ENCODE data around the gene GALNT15.
A peak's percentile ranks its signal among the peaks of the same experiment; 100 is the strongest.

GALNT15 gene

GRCh38 chr3:16258866-16259265 is 84.4 kb downstream of the GALNT15 start:
- DNase-seq (ENCODE audit: low read depth): no peak
- no peak for TF ChIP-seq CTCF (IDR thresholded peaks at IDR 0.05; ENCODE audit: control insufficient read depth, extremely low read depth, insufficient read depth)
- no peak overlapping the region for H3K4me3 ChIP-seq (ENCODE audit: low read depth, low read length)

GRCh38 chr3:16260046-16260445 is 85.6 kb downstream of the GALNT15 start:
- no peak for TF ChIP-seq CTCF (IDR thresholded peaks at IDR 0.05; ENCODE audit: control insufficient read depth, extremely low read depth, insufficient read depth)

GRCh38 chr3:16262174-16262573 is 87.7 kb downstream of the GALNT15 start:
- no peak for TF ChIP-seq CTCF (IDR thresholded peaks at IDR 0.05; ENCODE audit: control insufficient read depth, extremely low read depth, insufficient read depth)
- H3K4me3 ChIP-seq (ENCODE audit: low read depth, low read length): no peak overlapping the region
- no peak for DNase-seq (ENCODE audit: low read depth)

More at GRCh38 chr3:16260046-16260445, 85.6 kb downstream of the GALNT15 start:
- no peak for DNase-seq (ENCODE audit: low read depth)
- no peak overlapping the region for H3K4me3 ChIP-seq (ENCODE audit: low read depth, low read length)

GRCh38 chr3:16264174-16264707 is 89.8 kb downstream of the GALNT15 start:
- TF ChIP-seq CTCF (IDR thresholded peaks at IDR 0.05; ENCODE audit: control insufficient read depth, extremely low read depth, insufficient read depth): no peak
- DNase-seq (ENCODE audit: low read depth): no peak
- peak overlapping the region; percentile 98 for H3K4me3 ChIP-seq (ENCODE audit: low read depth, low read length)

- no peak for TF ChIP-seq CTCF (IDR thresholded peaks at IDR 0.05; ENCODE audit: control insufficient read depth, extremely low read depth, insufficient read depth)
Measured at GRCh38 chr3:16264708-16265454, 90.4 kb downstream of the GALNT15 start, which contains the start of the genes DPH3 and OXNAD1. TSS of gene DPH3 (minus strand) at chr3:16264943. CDS start at chr3:16264876, 67 bp downstream. TSS of gene OXNAD1 (plus strand) at chr3:16265212. CDS start at chr3:16270953, 5,741 bp downstream.

GRCh38 chr3:16265455-16265786 is 90.9 kb downstream of the GALNT15 start:
- TF ChIP-seq CTCF (IDR thresholded peaks at IDR 0.05; ENCODE audit: control insufficient read depth, extremely low read depth, insufficient read depth): no peak
- H3K4me3 ChIP-seq (ENCODE audit: low read depth, low read length): peak overlapping the region; percentile 98

More at GRCh38 chr3:16264708-16265454, 90.4 kb downstream of the GALNT15 start, which contains the start of the genes DPH3 and OXNAD1:
- peak; percentile 98 for DNase-seq (ENCODE audit: low read depth)
- H3K4me3 ChIP-seq (ENCODE audit: low read depth, low read length): peak within 1 kb of the TSS; percentile 98

More at GRCh38 chr3:16265455-16265786, 90.9 kb downstream of the GALNT15 start:
- DNase-seq (ENCODE audit: low read depth): no peak

Measured in LNCaP clone FGC (cell line).